AML-193 (cell line): ENCODE data around the gene FUBP3.
"Not testable (repeated sequence)": the region's sequence is repeated elsewhere in the genome, so short reads cannot be mapped to it uniquely, and the experiment has no call there.

Experiments
- DNase-seq, 2 experiments: peaks; one replicate each; lab custom pipeline; 2025; lab: John Stamatoyannopoulos, UW

Gene FUBP3

DNA sequence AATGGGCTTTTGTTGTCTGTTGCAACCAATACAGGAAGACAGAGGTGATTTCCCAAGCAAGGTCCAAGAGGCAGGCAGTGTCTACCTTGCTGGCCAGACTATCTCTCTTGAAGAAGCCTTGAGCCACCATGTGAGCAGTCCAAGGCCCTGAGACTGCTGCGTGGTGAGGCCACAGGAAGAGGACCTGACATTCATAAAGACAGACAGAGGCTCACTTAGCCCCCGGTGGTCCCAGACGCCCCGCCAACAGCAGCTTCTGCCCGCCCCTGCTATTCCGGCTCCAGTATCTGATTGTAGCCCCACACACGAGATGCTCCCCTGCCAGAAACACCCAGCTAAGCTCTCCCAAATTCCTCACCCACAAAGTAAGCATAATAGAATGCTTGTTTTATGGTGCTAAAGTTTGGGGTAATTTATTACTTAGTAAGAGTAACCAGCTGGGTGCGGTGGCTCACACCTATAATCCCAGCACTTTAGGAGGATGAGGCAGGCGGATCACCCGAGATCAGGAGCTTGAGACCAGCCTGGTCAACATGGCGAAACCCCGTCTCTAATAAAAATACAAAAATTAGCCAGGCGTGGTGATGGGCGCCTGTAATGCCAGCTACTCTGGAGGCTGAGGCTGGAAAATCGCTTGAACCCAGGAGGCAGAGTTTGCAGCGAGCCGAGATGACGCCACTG, 22.8 kb upstream of the FUBP3 start:
- DNase-seq, result no peak

DNA sequence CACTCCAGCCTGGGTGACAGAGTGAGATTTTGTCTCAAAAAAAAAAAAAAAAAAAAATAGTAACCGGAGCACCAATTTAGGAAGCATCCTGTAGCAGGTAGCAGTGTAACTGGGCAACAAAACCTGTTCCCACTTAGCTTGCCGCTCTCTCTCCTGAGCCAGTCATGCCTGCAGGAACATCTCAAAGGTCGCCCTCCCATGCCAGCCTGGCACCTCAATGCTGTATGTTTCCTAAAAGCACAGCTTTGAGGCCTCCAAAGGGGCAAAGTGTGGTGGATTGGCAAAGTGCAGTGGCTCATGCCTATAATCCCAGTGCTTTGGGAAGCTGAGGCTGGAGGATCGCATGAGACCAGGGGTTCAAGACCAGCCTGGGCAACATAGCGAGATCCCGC, 22.3 kb upstream of the FUBP3 start:
- no peak for DNase-seq

DNA sequence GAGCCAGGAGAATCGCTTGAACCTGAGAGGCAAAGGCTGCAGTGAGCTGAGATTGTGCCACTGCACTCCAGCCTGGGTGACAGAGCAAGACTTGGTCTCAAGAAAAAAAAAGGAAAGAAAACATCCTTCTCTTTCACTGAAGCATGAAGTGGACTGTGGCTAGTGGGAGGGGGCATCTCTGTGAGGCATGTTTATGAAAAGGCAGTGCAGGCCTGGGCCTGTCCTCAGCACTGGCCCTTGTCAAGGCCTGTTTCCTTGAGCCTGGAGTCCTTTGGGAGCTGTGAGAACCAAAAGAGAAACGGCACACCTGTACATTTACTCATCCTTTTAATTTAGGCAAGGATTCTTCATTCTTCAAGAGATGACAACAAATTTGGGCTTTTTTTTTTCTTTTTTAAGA, 18.3 kb upstream of the FUBP3 start:
- DNase-seq, result no peak

- not testable (repeated sequence) for DNase-seq
Measured at GRCh38 chr9:130562525-130562924, 16.9 kb upstream of the FUBP3 start.

GRCh38 chr9:130563797-130564196, 15.6 kb upstream of the FUBP3 start:
- no peak for DNase-seq

DNA sequence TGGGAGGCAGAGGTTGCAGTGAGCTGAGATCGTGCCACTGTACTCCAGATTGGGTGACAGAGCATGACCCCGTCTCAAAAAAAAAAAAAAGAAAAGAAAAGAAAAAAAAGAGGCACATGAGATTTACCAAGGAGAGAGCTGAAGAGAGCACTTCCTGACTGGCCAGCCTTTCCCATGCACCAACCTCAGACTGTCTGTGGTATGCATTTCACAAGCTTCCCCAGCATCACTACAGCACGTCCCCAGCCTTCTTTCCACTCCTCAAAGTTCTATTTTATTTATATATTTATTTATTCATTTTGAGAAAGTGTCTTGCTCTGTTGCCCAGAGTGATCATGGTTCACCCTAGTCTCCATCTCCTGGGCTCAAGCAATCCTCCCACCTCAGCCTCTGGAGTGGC, 13.6 kb upstream of the FUBP3 start:
- peak; percentile 49 to 53 for DNase-seq

DNA sequence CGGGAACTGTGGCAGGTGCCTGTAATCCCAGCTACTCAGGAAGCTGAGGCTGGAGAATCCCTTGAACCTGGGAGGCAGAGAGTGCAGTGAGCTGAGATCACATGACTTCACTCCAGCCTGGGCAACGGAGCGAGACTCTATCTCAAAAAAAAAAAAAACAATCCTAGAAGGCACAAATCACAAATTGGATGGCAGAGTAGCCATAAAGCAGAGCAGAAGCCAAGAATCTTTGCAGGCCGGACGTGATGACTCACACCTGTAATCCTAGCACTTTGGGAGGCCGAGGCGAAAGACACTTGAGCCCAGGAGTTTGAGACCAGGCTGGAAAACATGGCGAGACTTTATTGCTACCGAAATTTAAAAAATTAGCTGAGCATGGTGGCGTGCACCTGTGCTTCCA, 9.2 kb upstream of the FUBP3 start:
- no peak for DNase-seq

GRCh38 chr9:130575514-130575913, 3.9 kb upstream of the FUBP3 start:
- no peak for DNase-seq

GRCh38 chr9:130576176-130576575, 3.2 kb upstream of the FUBP3 start:
- no peak for DNase-seq

DNA sequence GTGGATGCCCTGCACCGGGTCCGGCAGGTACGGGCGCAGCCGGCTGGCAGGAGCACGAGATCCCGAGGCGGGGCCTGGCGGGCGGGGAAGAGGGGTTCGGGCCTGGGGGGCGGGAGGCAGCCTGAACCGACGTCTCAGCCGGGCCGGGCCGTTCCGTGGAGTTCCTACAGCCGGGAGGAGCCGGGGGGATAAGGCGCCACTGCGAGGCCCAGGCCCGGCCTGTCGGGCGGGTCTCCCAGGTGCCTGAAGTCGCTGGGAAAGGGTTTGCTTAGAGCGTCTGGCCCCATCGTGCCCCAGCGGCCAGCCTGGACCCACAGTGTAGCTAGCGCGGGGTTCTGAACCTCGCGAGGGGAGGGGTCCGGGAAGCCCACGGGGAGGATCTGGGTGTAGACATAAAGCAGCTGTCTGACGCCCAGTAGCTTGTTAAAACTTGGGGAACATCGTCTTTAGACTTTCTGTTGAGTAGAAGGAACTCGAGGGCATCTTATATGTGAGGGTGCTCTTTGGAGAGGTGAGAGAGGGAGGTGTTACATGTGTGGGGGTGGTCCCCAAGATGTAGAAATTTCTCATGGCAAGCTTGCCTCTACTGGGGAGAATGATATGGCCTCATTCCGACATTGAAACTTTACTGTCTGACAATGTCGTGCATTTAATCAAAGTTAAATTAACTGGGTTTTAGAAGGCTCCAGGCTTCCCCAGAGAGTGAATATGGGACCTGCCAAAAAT, 524 bp downstream of the FUBP3 start:
- no peak for DNase-seq

- no peak for DNase-seq
Measured at GRCh38 chr9:130581766-130582165, 2.4 kb downstream of the FUBP3 start.

DNA sequence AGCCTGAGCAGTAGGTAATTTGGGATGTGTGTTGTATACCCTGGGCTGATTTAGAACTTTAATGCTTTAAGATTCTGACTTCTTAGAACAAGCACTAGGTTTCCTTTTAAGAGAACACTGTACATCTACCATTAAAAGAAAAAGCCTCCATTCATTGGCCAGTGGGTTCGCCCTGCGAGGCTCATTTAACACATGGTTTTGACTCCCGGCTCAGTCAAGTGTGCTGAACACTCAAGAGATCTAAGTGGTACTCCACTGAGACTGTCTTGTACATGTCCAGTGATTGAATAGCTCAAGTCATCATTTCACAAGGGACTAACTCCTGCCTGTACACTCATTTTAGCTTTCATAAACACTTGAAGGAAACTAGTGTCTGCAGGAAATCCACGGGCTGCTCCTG, 3.9 kb downstream of the FUBP3 start:
- no peak for DNase-seq

- no peak for DNase-seq
Measured at GRCh38 chr9:130587921-130588320, 8.5 kb downstream of the FUBP3 start.

DNA sequence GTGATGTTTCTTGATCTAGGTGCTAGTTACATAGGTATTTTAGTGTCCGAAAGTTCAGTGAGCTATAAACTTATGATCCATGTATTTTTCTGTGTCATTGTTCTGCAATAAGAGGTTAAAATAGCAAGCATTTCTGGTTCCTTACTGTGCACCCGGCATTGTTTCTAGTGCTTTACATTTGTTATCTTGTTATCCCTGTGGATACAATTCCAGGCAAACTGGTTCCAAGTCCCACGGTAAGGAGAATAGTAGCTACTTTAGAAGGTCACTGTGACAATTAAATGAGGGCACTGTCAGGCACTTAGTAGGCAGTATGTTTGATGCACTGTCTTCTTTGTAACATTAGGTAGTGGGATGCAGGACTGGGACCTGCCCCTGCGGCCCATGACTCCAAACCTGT, 9.0 kb downstream of the FUBP3 start:
- DNase-seq, result no peak

DNA sequence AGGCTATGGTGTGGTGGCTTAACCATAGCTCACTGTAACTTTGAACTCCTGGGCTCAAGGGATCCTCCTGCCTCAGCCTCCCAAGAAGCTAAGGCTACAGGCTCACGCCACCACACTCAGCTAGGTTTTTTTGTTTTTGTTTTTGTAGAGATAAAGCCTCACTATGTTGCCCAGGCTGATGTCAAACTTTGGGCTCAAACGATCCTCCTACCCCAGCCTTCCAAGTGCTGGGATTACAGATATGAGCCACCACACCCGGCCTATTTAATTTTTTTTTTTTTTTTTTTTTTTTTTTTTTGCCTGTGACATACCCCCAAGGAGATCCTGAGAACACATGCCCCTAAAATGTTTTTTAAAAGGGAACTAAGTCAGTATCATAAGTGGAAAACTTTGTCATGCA, 10.4 kb downstream of the FUBP3 start:
- no peak for DNase-seq

DNA sequence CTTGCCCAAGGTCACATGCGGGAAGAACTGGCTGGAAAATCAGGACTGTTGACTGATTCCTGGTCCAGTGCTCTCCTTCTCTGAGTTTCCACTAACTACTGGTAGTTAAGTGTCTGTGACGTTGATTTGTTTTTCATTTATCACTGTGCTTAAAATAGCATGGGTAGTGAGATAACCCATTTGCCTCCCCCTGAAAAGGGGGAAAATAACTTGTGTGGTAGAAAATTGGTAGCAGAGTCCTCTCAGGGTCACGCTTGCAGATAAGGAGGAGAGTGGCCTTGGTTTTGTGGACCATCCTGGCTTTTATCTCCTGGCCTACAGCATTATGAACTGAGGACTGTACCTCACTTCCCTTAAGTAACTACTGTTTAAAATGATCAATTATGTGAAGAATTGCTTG, 10.9 kb downstream of the FUBP3 start:
- DNase-seq, result no peak

GRCh38 chr9:130593020-130593419, 13.6 kb downstream of the FUBP3 start:
- no peak for DNase-seq

DNA sequence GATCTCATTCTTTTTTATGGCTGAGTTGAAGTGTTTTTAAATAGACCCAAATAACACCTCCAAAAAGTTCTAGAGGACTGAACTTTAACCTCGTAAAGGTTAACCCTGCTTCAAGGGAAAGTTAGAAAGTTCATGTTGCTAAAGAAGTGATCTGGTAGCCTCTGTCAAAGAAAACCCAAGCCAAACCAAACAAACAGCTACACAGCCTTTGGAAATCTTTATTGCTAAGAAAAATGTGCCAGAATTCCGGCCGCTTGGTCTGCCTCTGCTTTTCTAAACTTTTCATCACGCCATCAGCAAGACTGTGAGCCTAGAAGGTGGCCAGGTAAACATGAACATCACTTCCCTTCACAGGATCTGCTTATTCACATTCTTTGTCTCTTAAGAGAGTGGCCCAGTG, 17.9 kb downstream of the FUBP3 start:
- no peak for DNase-seq

DNA sequence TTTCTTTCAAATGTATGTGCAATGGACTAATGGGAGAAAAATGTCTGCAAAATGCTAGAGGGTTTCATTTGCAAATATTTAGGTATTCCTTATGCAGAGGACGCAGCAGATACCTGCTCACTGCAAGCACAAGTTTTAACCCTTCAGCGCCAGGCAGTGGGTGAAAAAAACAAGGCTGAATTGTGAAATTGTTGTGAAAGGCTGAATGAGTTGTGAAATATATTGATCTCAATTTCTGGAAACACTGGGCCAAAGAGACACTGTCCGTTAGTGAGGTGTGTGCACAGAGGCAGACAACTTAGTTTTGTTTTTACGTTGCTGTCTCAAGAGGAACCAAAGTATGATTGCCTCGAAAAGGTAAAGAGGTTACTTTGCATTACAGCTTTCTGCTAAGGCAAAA, 18.8 kb downstream of the FUBP3 start:
- DNase-seq, result no peak

- DNase-seq, result no peak
Measured at GRCh38 chr9:130599625-130600024, 20.2 kb downstream of the FUBP3 start.

DNA sequence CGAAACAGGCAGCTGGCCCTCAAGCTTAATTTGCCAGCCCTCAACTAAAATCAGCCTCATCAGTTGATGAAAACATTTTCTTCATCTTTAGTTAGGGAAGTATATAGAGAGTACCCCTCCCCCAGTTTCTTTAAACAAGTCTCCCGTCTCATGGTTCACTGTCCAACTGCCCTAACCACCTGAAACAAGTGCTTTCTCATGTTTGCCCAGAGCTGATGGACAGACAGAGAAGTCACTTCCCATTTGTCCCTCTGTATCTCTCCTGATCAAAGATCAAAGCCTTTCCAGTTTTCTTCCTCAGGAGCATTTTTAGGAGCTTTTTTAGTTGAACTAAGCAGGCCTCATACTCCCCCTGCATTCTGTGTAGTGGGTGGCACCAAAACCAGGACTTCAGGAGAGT, 21.7 kb downstream of the FUBP3 start:
- no peak for DNase-seq

GRCh38 chr9:130604295-130604694, 24.9 kb downstream of the FUBP3 start:
- DNase-seq, result no peak

DNA sequence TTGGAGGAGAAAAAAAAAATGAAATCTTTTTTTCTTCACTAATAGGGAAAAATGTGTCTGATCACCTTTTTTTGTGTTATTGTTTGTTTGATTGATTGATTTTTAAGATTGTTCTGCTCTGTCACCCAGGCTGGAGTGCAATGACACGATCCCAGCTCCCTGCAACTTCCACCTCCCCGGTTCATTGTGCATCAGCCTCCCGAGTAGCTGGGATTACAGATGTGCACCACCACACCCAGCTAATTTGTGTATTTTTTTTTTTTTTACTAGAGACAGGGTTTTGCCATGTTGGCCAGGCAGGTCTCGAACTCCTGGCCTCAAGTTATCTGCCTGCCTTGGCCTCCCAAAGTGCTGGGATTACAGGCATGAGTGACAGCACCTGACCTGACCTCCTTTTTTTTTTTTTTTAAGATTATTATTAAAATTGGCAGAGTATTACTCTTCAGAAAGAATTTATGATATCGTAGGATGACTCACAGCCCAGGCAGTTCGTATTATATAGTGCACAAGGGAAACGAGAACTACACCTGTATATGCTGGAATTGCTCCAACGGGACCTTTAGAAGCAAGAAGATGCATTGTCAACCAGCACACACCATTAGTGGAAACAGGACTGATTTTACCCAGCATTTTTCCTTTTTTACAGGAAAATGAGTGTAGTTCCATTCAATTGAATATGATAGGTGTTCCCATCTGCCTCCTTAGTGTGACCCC, 27.7 kb downstream of the FUBP3 start:
- DNase-seq, result no peak
